Naive thymus-derived CD4-positive, alpha-beta T cell (primary cell): ENCODE results near the gene NPAS3. TPM values are rescaled to one million over a fixed set of nuclear protein-coding genes. Genes with fewer than 3 reads are reported as not detected.

Experiments used
- ATAC-seq: fragments of 150-1000 bp; cut with Tn5 transposase; 2 replicates; pipeline ENCODE4 v1.10.0; 2021; ENCODE audit warnings: mild to moderate bottlenecking, moderate library complexity
- CTCF ChIA-PET: fragments of 350-600 bp; sonication (Branson Sonifier 250); formaldehyde crosslinking; loops from one replicate; lab custom pipeline; 2021; ENCODE audit warnings: antibody characterized with exemption; lab: Charles Lee
- POLR2A ChIA-PET: fragments of 350-600 bp; sonication (Branson Sonifier 250); formaldehyde crosslinking; loops from one replicate; lab custom pipeline; 2021; ENCODE audit warnings: antibody characterized with exemption, inconsistent platforms; lab: Charles Lee
- DNase-seq, 9 donors: peaks; one replicate each; pipeline versions ENCODE4 v3.0.0 to v3.0.0-alpha.2; 2020 to 2022; ENCODE audit warnings: mixed read lengths in 1 of 9
- H3K27ac ChIP-seq: one replicate; pipeline ENCODE4 v1.7.0; 2013; ENCODE audit warnings: mild to moderate bottlenecking, low read depth, low read length, moderate library complexity
- H3K27me3 ChIP-seq, 2 donors: one replicate each; pipeline ENCODE4 v1.7.0; 2013; ENCODE audit warnings: low read length in 2 of 2, mild to moderate bottlenecking in 2 of 2, moderate library complexity in 2 of 2; ENCODE audit not compliant: control insufficient read depth in 2 of 2, insufficient read depth in 2 of 2
- H3K36me3 ChIP-seq, 3 experiments: 1 replicate in 2 of 3; 2 replicates in 1 of 3; pipeline ENCODE4 v1.7.0; 2013; ENCODE audit warnings: low read length in 3 of 3, mild to moderate bottlenecking in 3 of 3, moderate library complexity in 1 of 3; ENCODE audit not compliant: insufficient read depth in 3 of 3, control insufficient read depth in 2 of 3
- H3K4me1 ChIP-seq, 2 donors: one replicate each; pipeline ENCODE4 v1.7.0; 2013; ENCODE audit warnings: low read length in 2 of 2, mild to moderate bottlenecking in 2 of 2, moderate library complexity in 1 of 2; ENCODE audit not compliant: control insufficient read depth in 2 of 2, insufficient read depth in 2 of 2
- H3K4me3 ChIP-seq: 2 replicates; pipeline ENCODE4 v1.7.0; 2013; ENCODE audit warnings: mild to moderate bottlenecking, low read length
- H3K9me3 ChIP-seq, 3 experiments: 1 replicate in 2 of 3; 2 replicates in 1 of 3; pipeline ENCODE4 v1.7.0; 2013; ENCODE audit warnings: low read length in 3 of 3; ENCODE audit not compliant: control insufficient read depth in 2 of 3
- H3K27ac Mint-ChIP-seq, 9 donors: one replicate each; pipeline ENCODE4 v1.8.0; 2020 to 2022; ENCODE audit warnings: mixed read lengths in 9 of 9, mild to moderate bottlenecking in 8 of 9, moderate library complexity in 5 of 9, inconsistent platforms in 2 of 9
- H3K27me3 Mint-ChIP-seq, 5 donors: one replicate each; pipeline ENCODE4 v1.8.0; 2021 to 2022; ENCODE audit warnings: mixed read lengths in 5 of 5, mild to moderate bottlenecking in 1 of 5
- H3K36me3 Mint-ChIP-seq, 5 donors: one replicate each; pipeline ENCODE4 v1.8.0; 2020 to 2022; ENCODE audit warnings: mixed read lengths in 5 of 5, mild to moderate bottlenecking in 3 of 5, inconsistent platforms in 1 of 5
- H3K4me1 Mint-ChIP-seq, 7 donors: one replicate each; pipeline ENCODE4 v1.8.0; 2020 to 2022; ENCODE audit warnings: mixed read lengths in 7 of 7, mild to moderate bottlenecking in 3 of 7, inconsistent platforms in 1 of 7
- H3K4me3 Mint-ChIP-seq, 10 donors: one replicate each; pipeline ENCODE4 v1.8.0; 2020 to 2022; ENCODE audit warnings: mild to moderate bottlenecking in 10 of 10, mixed read lengths in 10 of 10, moderate library complexity in 6 of 10, inconsistent platforms in 2 of 10
- H3K9me3 Mint-ChIP-seq, 11 donors: one replicate each; pipeline ENCODE4 v1.8.0; 2020 to 2022; ENCODE audit warnings: mixed read lengths in 11 of 11, mild to moderate bottlenecking in 4 of 11, inconsistent platforms in 1 of 11, moderate library complexity in 1 of 11
- intact Hi-C, 2 donors: fragments of 100-400 bp; cut with micrococcal nuclease; formaldehyde crosslinking; loops; one replicate each; pipeline ENCODE4 v1.15.1; 2023
- polyA plus RNA-seq, 2 donors: library from polyadenylated mRNA; unstranded; fragments of 300-500 nt; fragmentation: Illumina TruSeq; gene quantifications; one replicate each; pipeline ENCODE4 v1.2.3, GENCODE V29; 2021
- total RNA-seq, 6 experiments: library from RNA in 5 of 6; stranded (reverse) in 5 of 6; gene quantifications; 1 replicate in 5 of 6; 2 replicates in 1 of 6; pipeline ENCODE4 v1.2.3 and lab custom pipeline; 2021 to 2026

The NPAS3 gene
- total and polyA plus RNA-seq, 7 experiments from 2014 or later: not detected

DNA sequence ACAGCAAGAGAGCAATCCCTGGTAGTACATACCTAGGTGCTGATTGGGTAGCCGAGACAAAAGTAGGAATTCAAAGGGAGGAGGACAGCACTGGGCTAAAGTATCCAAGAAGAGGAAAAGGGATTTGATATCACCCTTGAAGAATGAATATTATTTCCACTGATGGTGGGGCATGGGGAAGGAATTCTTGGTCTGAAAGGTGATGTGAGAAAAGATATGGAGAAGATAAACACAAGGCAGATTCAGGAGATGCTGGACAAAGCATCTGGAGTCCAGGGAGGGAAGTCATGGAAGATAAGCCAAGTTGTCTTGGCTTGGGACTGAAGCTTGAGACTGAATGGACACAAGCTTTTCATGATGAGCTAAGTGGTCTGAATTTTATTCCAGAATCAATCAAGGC lies 818.2 kb downstream of the NPAS3 start:
- no peaks in the 10 kb centered on the region for H3K27me3 ChIP-seq
- no peaks in the 10 kb centered on the region for H3K36me3 Mint-ChIP-seq
- H3K4me3 ChIP-seq: no peak overlapping the region
- DNase-seq (no peak), ATAC-seq (no peak)
- H3K4me3 Mint-ChIP-seq: no peak overlapping the region
- H3K9me3 ChIP-seq: no peaks in the 10 kb centered on the region
- H3K4me1 Mint-ChIP-seq: no peaks in the 10 kb centered on the region
- POLR2A ChIA-PET: no interaction called here
- peaks cover 6 to 28% (median 11%) of the 10 kb centered on the region in 5 donors for H3K27me3 Mint-ChIP-seq
- no peaks in the 10 kb centered on the region for H3K4me1 ChIP-seq
- no peak overlapping the region for H3K27ac Mint-ChIP-seq
- intact Hi-C loops: no loop called here
- CTCF ChIA-PET: no interaction called here
- H3K36me3 ChIP-seq: no peaks in the 10 kb centered on the region
- H3K27ac ChIP-seq: no peak overlapping the region
- H3K9me3 Mint-ChIP-seq: peaks cover 0 to 3% (median 0%) of the 10 kb centered on the region in 11 donors

DNA sequence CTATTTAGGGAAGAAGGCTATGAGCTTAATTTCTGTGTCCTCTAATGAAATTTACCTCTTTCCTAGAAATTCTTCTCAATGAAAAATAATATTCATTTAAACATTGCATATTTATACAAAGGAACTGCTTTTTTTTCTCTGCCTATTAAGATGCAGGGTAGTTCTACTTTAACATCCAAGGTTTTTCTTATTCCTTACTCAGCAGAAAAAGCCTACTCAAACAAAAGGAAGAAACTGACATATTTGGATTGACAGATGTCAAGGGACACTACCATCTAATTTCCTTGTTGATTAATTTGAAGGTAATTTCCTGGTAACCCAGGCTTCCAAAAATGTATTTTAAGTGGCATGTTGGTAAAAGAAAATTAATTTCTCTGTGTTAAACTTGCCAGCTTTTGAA lies 819.9 kb downstream of the NPAS3 start:
- ChIA-PET CTCF (no interaction called here), POLR2A (no interaction called here)
- Mint-ChIP-seq H3K36me3 (no peaks in the 10 kb centered on the region), H3K27ac (no peak overlapping the region), H3K4me1 (no peaks in the 10 kb centered on the region), H3K9me3 (peaks cover 0 to 3% (median 0%) of the 10 kb centered on the region in 11 donors), H3K4me3 (no peak overlapping the region), H3K27me3 (peaks cover 6 to 28% (median 10%) of the 10 kb centered on the region in 5 donors)
- Histone ChIP-seq H3K9me3 (no peaks in the 10 kb centered on the region), H3K36me3 (no peaks in the 10 kb centered on the region), H3K27ac (no peak overlapping the region), H3K4me1 (no peaks in the 10 kb centered on the region), H3K27me3 (no peaks in the 10 kb centered on the region), H3K4me3 (no peak overlapping the region)
- no peak for ATAC-seq
- intact Hi-C loops: no loop called here
- no peak for DNase-seq

DNA sequence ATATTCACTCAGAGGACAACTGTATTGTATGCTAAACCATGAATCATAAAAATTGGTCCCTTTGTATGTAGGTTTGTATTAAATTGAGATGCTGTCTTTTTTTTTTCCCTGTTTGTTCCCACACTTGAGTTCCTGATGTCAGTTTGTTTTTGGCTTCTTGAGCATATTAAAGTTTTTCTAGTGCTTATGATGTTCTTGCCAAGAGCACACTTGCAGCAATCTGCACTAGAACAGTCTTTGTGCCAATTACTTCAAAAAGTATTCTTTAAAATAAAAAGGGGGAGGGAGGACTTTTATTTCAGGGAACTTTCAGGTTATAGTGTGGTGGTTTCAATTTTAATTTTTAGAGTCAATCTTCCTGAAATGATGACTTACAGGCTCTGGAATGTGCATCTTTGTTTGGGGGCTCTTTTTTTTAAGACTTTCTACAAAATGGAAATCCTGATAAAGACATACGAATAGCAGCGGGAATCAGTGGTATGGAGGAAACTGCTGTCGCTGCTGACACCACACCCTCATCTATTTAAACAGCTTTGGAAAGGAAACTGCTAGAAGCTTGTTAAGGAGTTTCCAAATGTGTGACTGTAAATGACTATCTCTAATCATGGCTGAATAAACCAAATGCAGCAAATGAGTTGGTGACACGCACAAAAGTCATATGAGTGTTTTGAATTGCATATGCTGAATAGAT lies 823.6 kb downstream of the NPAS3 start:
- H3K4me3 Mint-ChIP-seq: no peak overlapping the region
- Histone ChIP-seq H3K27me3 (no peaks in the 10 kb centered on the region), H3K4me1 (no peaks in the 10 kb centered on the region), H3K4me3 (no peak overlapping the region), H3K27ac (no peak overlapping the region), H3K9me3 (no peaks in the 10 kb centered on the region), H3K36me3 (no peaks in the 10 kb centered on the region)
- no peaks in the 10 kb centered on the region for H3K4me1 Mint-ChIP-seq
- peaks cover 10 to 22% (median 17%) of the 10 kb centered on the region in 5 donors for H3K27me3 Mint-ChIP-seq
- H3K9me3 Mint-ChIP-seq: peaks cover 0 to 3% (median 0%) of the 10 kb centered on the region in 11 donors
- ChIA-PET POLR2A (no interaction called here), CTCF (no interaction called here)
- no peak overlapping the region for H3K27ac Mint-ChIP-seq
- no peaks in the 10 kb centered on the region for H3K36me3 Mint-ChIP-seq
- intact Hi-C loops: no loop called here
- ATAC-seq: no peak
- DNase-seq: no peak

DNA sequence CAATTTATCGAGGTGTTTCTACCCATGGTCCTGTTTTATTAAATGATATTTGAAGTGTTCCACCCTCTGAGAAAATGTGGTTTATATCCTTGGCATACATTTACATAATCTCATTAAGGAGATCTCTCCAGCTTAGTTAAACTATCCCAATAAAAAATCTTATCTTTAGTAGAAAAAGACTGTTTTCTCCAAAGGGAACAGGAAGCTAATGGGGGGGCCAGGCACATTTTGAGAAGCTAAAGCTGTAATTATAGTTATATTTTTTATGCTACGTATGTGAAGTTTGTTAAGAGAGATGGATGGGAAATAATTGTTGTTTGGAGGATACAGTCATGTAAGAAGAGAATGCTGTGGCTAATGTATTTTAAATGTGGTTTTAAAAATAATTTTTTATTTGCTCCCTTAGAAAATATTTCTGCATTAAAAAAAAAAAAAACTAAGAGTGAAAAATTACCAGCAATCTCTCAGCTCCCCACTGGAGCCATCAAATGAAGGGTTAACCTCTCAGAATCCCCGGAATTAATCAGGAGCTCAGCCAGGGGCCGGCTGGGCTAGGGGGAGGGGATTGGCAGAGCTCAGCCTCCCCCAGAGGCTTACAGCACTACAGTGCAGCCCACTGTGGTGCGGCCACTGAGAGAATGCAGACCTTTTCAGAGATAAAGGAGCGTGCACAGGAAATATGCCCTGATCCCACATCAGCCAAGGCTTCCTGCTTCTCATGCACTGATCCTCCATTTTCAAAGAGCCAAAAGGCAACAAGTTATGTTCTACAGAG lies 826.4 kb downstream of the NPAS3 start:
- Mint-ChIP-seq H3K27ac (no peak overlapping the region), H3K27me3 (peaks cover 7 to 25% (median 14%) of the 10 kb centered on the region in 5 donors), H3K9me3 (peaks cover 0 to 3% (median 0%) of the 10 kb centered on the region in 11 donors), H3K4me3 (no peak overlapping the region), H3K4me1 (no peaks in the 10 kb centered on the region), H3K36me3 (no peaks in the 10 kb centered on the region)
- no peak for ATAC-seq
- Histone ChIP-seq H3K9me3 (no peaks in the 10 kb centered on the region), H3K4me1 (no peaks in the 10 kb centered on the region), H3K4me3 (no peak overlapping the region), H3K27me3 (no peaks in the 10 kb centered on the region), H3K36me3 (no peaks in the 10 kb centered on the region), H3K27ac (no peak overlapping the region)
- intact Hi-C loops: no loop called here
- ChIA-PET POLR2A (no interaction called here), CTCF (no interaction called here)
- DNase-seq: no peak

DNA sequence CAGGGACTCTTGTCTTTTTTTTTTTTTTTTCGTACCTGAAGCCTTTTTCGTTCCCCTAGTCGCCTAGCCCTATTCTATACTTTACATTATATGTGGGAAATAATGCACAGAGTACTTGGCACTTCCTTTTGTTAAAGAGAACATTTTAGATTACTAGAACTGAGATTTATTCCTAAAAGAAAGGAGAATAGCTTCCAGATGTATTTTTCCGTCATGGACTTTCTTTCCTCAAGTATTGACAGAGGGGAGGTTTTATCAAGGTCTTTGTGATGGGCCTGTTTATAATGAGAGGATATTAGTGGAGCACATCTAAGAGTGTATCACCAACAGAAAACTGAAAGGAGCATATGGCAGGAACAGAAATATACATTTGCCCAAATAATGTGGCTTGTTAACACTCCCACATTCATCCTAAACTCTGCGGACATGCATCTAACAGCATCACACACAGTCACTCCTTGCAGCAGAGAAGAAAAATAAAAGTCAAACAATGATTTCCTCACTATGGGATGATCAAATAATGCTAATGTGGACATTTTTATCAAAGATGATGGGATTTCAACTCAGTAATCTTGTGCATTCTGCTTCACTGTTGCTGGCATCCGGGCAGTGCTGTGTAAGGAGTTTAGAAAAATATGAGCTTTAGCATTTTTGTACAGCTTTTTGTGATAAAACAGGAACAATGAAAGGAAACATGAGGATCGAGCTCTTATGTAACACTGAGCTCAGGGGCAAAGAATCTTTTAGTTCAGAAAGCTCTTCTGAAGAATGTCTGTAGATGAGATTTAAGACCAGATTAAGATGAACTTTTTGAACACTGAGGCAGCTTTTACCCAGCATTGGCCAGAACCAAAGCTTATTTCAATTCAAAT lies 829.1 kb downstream of the NPAS3 start:
- Mint-ChIP-seq H3K27ac (no peak overlapping the region), H3K4me3 (no peak overlapping the region), H3K9me3 (peaks cover 0 to 3% (median 0%) of the 10 kb centered on the region in 11 donors), H3K27me3 (peaks cover 4 to 24% (median 15%) of the 10 kb centered on the region in 5 donors), H3K4me1 (no peaks in the 10 kb centered on the region), H3K36me3 (no peaks in the 10 kb centered on the region)
- Histone ChIP-seq H3K27me3 (no peaks in the 10 kb centered on the region), H3K9me3 (no peaks in the 10 kb centered on the region), H3K4me3 (no peak overlapping the region), H3K4me1 (no peaks in the 10 kb centered on the region), H3K36me3 (no peaks in the 10 kb centered on the region), H3K27ac (no peak overlapping the region)
- ATAC-seq (no peak), DNase-seq (no peak)
- intact Hi-C loops: no loop called here
- CTCF ChIA-PET: no interaction called here
- POLR2A ChIA-PET: no interaction called here

DNA sequence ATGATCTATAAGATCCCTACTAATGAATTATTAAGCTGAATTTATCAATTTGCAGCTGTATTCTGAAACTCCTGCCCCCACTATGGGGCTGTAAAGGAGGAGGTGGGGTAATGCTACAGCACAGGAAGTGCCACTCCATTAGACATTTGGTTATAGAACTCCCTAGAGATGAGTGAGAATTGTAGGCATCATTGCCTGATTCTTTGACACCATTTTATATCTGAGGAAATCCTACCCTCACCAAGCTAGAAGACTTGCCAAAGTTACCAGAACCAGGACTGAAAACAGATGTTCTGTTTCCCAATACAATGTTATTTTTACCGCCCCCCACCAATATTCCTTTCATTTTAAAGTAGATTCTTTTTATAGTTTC lies 829.8 kb downstream of the NPAS3 start:
- Histone ChIP-seq H3K4me1 (no peaks in the 10 kb centered on the region), H3K27ac (no peak overlapping the region), H3K36me3 (no peaks in the 10 kb centered on the region), H3K4me3 (no peak overlapping the region), H3K27me3 (no peaks in the 10 kb centered on the region), H3K9me3 (no peaks in the 10 kb centered on the region)
- Mint-ChIP-seq H3K36me3 (no peaks in the 10 kb centered on the region), H3K27ac (no peak overlapping the region), H3K4me3 (no peak overlapping the region), H3K4me1 (no peaks in the 10 kb centered on the region), H3K27me3 (peaks cover 6 to 22% (median 15%) of the 10 kb centered on the region in 5 donors), H3K9me3 (peaks cover 0 to 3% (median 0%) of the 10 kb centered on the region in 11 donors)
- DNase-seq: no peak
- ChIA-PET POLR2A (interaction anchor here (0.6 kb wide), 1 partner anchor 375 kb away, joined by 3 read pairs; no protein-coding TSS in a partner anchor), CTCF (no interaction called here)
- intact Hi-C loops: no loop called here
- no peak for ATAC-seq
